GM21360 (cell line): ENCODE results near the gene CAMP.
A peak's percentile ranks its signal among the peaks of the same experiment; 100 is the strongest.
"Not testable (repeated sequence)": the region's sequence is repeated elsewhere in the genome, so short reads cannot be mapped to it uniquely, and the experiment has no call there.

Experiments
- ATAC-seq: cut with Tn5 transposase; IDR thresholded peaks from one replicate; pipeline ENCODE4 v1.9.1; 2021; ENCODE audit warnings: mild to moderate bottlenecking, moderate library complexity; ENCODE audit not compliant: unreplicated experiment

CAMP gene

GRCh38 chr3:48248095-48248850, 25.0 kb downstream of the CAMP start:
- ATAC-seq = no peak

DNA sequence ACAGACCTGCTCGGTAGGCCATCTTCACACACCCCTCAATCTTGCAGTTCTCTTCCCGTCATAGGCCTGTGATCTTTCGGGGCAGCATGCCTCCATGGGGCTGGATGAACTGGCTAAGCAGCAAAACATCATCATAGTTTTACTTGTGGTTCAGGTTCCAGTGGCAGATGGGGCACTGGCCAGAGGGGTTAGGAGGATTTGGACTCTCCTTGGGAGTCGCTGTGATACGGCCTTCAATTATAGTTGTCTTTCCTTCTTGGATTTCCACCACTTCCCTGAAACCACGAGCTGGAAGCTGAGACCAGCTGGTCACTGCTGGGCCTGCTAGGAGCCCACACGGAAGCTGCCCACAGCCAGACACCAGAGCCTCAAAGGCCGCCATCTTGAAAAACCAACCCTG, 33.3 kb downstream of the CAMP start:
- ATAC-seq = no peak

DNA sequence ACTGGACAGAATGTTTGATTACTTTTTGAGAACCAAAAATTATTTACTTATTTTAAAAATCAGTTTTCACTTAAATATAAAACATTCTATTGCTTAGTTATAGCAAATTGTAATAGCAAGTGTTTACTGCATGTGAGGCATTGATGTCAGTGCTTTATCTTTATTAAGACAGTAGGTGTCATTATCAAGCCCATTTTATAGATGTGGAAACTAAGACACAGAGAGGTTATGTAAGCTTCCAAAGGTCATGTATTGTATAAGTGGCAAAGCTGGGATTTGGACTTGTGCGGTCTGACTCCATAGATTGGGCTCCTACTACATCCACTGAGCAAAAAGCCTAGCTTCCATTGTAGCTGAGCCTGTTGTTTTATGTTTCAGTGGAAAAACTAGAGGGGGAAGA, 35.2 kb downstream of the CAMP start:
- ATAC-seq = no peak

DNA sequence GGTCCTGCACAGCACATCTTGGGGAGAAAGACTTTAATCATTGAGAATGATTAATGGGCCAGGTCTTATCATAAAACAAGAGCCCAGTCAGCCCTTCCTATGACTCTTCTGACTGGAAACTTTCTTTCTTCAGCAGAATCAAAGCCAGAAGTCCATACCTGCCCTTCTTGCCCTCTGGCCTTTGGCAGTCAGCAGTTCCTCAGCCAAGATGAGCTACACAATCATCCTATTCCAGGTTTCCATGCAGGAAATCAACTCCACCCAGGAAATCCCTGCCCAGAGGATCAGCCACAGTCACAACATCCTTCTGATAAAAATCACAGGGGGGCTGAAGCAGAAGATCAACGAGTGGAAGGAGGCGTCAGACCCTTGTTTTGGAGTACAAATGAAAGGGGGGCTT, 44.5 kb downstream of the CAMP start:
- no peak for ATAC-seq

GRCh38 chr3:48268381-48268935, 45.2 kb downstream of the CAMP start:
- peak; percentile 61 for ATAC-seq

DNA sequence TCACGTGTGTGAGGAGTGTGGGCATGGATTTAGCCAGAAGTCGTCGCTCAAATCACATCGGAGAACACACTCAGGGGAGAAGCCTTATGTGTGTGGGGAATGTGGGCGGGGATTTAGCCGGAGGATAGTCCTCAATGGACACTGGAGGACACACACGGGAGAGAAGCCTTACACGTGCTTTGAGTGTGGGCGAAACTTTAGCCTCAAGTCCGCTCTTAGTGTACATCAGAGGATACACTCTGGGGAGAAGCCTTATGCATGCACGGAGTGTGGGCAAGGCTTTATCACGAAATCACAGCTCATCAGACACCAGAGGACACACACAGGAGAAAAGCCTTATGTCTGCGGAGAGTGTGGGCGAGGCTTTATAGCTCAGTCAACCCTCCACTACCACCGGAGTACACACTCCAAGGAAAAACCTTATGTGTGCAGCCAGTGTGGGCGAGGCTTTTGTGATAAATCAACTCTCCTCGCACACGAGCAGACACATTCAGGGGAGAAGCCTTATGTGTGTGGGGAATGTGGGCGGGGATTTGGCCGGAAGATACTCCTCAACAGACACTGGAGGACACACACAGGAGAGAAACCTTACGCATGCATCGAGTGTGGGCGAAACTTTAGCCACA, 45.8 kb downstream of the CAMP start:
- no peak for ATAC-seq

GRCh38 chr3:48269592-48269991, 46.3 kb downstream of the CAMP start:
- no peak for ATAC-seq

DNA sequence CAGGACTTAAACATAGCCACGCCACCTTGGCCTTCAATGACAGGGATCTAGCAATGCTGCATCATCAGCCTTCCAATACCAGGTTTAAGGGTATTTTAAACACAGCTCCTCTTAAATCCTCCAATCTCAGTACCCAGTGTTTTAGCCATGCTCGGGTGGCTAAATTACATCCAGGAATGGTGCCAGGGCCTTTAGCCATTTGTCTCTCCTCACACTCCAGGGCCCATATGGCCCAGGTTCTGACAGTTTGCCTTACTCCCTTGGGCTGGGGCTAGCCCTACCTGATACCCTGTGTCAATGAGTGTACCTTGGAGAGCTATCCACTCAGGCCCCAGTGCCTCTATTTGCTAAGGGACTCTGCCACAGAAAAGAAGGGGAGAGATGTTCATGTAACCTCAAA, 47.0 kb downstream of the CAMP start:
- ATAC-seq = no peak

DNA sequence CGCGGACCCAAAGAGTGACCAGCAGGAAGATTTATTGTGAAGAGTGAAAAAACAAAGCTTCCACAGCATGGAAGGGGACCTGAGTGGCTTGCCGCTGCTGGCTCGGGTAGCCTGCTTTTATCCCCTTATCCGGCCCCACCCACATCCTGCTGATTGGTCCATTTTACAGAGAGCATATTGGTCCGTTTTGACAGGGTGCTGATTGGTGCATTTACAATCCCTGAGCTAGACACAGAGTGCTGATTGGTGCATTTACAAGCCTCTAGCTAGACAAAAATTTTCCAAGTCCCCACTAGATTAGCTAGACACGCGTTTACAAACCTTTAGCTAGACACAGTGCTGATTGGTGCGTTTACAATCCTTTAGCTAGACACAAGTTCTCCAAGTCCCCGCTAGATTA, 47.9 kb downstream of the CAMP start:
- ATAC-seq = not testable (repeated sequence)

- ATAC-seq = no peak
Observed at GRCh38 chr3:48271763-48272498, 48.6 kb downstream of the CAMP start.

DNA sequence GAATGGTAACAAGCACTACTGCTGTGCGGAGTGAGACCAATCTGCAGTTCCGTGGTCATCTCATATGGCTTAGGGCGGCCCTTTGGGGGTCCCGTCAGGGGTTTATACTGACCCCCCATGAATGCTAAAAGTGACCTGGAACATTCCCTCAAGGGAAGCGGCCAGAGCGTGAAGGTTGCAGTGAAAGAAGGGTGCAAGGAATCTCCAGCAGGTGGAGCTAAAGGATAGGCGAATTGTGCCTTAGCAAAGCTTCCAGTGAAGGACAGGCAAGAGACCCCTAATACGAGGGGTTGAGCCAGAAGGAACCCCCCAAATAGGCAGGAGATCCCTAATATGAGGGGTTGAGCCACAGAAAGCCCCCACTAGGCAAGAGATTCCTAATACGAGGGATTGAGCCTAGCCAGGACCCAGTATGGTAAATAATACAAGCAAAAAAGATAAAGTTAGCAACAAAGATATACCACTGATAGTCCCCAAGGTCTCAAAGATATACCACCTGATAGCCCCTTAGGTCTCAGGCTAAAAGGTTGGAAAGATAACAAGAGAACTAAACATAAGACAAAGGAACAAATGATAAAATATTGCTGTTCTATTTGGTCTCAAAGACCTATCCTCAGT, 50.4 kb downstream of the CAMP start:
- no peak for ATAC-seq

- ATAC-seq = no peak
Observed at GRCh38 chr3:48274452-48274851, 51.2 kb downstream of the CAMP start.
